Measurements from ENCODE around the gene EIF4ENIF1.

DNA sequence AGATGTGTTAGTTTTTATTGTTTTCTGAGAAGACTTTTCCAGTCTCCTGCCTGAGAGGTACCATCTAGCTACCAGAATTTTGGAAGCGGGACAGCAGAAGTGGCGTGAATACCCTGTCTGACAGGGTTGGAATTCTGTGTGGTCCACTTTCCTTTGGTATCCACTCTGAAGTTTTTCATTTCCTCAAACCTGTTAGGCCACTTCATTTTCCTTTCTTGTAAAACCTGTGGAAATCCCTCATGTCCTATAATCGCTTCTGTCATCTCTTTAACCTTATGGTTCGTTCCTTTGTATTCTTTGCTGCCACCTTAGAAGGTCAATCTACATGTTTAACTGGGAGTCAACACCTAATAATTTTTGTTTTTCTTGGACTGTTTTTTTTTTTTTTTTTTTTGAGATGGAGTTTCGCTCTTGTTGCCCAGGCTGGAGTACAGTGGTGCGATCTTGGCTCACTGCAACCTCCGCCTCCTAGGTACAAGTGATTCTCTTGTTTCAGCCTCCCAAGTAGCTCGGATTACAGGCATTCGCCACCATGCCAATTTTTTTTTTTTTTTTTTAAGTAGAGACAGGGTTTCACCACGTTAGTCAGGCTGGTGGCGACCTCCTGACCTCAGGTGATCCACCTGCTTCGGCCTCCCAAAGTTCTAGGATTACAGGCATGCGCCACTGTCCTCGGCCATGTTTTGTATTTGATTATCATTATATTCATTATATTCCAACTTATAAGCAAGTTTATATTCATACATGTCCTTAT lies 13.7 kb upstream of the EIF4ENIF1 start:
- TF ChIP-seq, protein P1, sequence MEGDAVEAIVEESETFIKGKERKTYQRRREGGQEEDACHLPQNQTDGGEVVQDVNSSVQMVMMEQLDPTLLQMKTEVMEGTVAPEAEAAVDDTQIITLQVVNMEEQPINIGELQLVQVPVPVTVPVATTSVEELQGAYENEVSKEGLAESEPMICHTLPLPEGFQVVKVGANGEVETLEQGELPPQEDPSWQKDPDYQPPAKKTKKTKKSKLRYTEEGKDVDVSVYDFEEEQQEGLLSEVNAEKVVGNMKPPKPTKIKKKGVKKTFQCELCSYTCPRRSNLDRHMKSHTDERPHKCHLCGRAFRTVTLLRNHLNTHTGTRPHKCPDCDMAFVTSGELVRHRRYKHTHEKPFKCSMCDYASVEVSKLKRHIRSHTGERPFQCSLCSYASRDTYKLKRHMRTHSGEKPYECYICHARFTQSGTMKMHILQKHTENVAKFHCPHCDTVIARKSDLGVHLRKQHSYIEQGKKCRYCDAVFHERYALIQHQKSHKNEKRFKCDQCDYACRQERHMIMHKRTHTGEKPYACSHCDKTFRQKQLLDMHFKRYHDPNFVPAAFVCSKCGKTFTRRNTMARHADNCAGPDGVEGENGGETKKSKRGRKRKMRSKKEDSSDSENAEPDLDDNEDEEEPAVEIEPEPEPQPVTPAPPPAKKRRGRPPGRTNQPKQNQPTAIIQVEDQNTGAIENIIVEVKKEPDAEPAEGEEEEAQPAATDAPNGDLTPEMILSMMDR (IDR thresholded peaks at IDR 0.05) = no peak
- TF ChIP-seq POLR2A (IDR thresholded peaks at IDR 0.05) = no peak
